ENCODE data around the gene FAM149A. TPM values are rescaled to one million over a fixed set of nuclear protein-coding genes. Genes with fewer than 3 reads are reported as not detected.

Gene FAM149A
- total and polyA plus RNA-seq, 10 of the 15 experiments (the other 5 are each of a cell fraction or from before 2014, with no cell fraction given): 0.38 to 1.9 (median 0.99) TPM

DNA sequence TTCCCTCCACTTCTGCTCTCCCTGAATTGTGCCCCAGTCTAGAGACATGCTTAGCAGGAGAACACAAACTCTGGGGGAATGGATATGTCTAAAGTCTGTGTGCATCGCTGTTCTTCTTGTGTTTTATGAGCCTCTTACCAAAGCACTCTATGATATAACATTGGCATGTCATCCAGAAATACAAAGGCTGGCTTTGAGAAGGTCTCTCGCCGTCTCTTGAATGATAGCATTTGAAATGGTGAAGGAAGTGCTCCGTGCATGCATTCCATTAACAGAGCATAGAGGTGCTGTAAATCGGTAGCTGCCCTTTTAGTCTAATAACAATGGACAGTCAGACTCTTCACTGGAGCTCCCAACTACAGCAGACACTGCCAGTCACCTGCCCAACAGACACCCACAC lies 7.1 kb upstream of the FAM149A start (continued):
- TF ChIP-seq MXI1 (IDR thresholded peaks at IDR 0.05; ENCODE audit: low read depth, low read length) (no peak), EGR1 (IDR thresholded peaks at IDR 0.05; ENCODE audit: borderline replicate concordance in 1 of 2, low read depth in 2 of 2, low read length in 2 of 2) (no peak)

- ChIA-PET RAD21 (ENCODE audit: unreplicated experiment) (no interaction called here), CTCF (no interaction called here), POLR2A (no interaction called here), SMC1A (ENCODE audit: uncharacterized antibody, unreplicated experiment) (no interaction called here)
- in situ Hi-C loops (cut with MboI) (no loop called here), intact Hi-C loops (cut with micrococcal nuclease; ENCODE audit: unreplicated experiment) (no loop called here)
- ATAC-seq: no peak
- 76% methylated on average over 10 of the region's 12 CpGs for WGBS (ENCODE audit: insufficient coverage, insufficient replicate concordance, low lambda C conversion rate, missing lambda C conversion rate)
- FAIRE-seq: no peak
- H3K4me2 ChIP-seq (ENCODE audit: control insufficient read depth, insufficient read depth): no peak overlapping the region
- H3K9ac ChIP-seq (ENCODE audit: control insufficient read depth, insufficient read depth, low read length): no peak overlapping the region
- H3K36me3 ChIP-seq (ENCODE audit: control insufficient read depth in 2 of 2, insufficient read depth in 2 of 2, low read length in 1 of 2): no peaks in the 10 kb centered on the region
- H3K27me3 ChIP-seq (replicated peaks in 1 of 2; ENCODE audit: control insufficient read depth in 2 of 2, insufficient read depth in 2 of 2, low read length in 1 of 2): peaks cover 2 to 10% of the 10 kb centered on the region in 2 experiments
- H3K27ac ChIP-seq (ENCODE audit: control insufficient read depth, insufficient read depth): no peak overlapping the region
- H3K4me3 ChIP-seq: no peak overlapping the region
- H3K4me1 ChIP-seq (ENCODE audit: control insufficient read depth, insufficient read depth, low read length): peaks cover 3% of the 10 kb centered on the region; the same call in 1 of the 2 replicates
- no peak overlapping the region for H2AFZ ChIP-seq (ENCODE audit: control insufficient read depth, low read depth, low read length)
- no peaks in the 10 kb centered on the region for H3K79me2 ChIP-seq (ENCODE audit: control insufficient read depth, insufficient read depth, low read length)
- no TSS peak for BruUV-seq (replicated peaks)
- TF ChIP-seq NFIC (IDR thresholded peaks at IDR 0.05; ENCODE audit: low read depth, low read length): no peak
- no peak for TF ChIP-seq MTA2 (IDR thresholded peaks at IDR 0.05; ENCODE audit: low read depth)
- no peak for TF ChIP-seq SIX5 (IDR thresholded peaks at IDR 0.05; ENCODE audit: low read depth, low read length, severe bottlenecking)
- no peak for TF ChIP-seq NR2F1 (conservative IDR thresholded peaks at IDR 0.05)
- no peak for TF ChIP-seq TCF3 (IDR thresholded peaks at IDR 0.05; ENCODE audit: borderline replicate concordance, insufficient read depth, low read depth, low read length)
- no peak for TF ChIP-seq MEF2B (IDR thresholded peaks at IDR 0.05; ENCODE audit: partially characterized antibody, poor library complexity, severe bottlenecking)
- no peak for TF ChIP-seq RUNX3 (IDR thresholded peaks at IDR 0.05; ENCODE audit: low read length)
- no peak for TF ChIP-seq KDM1A (IDR thresholded peaks at IDR 0.05; ENCODE audit: borderline replicate concordance)
- no peak for TF ChIP-seq SREBF2 (IDR thresholded peaks at IDR 0.05; ENCODE audit: low read length)
- TF ChIP-seq MYB (IDR thresholded peaks at IDR 0.05; ENCODE audit: borderline replicate concordance, low read depth, low read length): no peak
- no peaks in the 10 kb centered on the region; the same call in 1 of the 2 replicates for H4K20me1 ChIP-seq (ENCODE audit: control insufficient read depth, insufficient read depth)
- H3K9me3 ChIP-seq (replicated peaks; ENCODE audit: control insufficient read depth, insufficient read depth, low read length): no peaks in the 10 kb centered on the region
- no peak for DNase-seq (ENCODE audit: low read depth, low spot score)
Observed at GRCh38 chr4:186102931-186103330, 1.6 kb upstream of the FAM149A start.

All from GM12878 (cell line).